OCI-LY7 (cell line): ENCODE measurements around the gene ABCC4.

Experiments
- CTCF ChIP-seq: fragments of 200-600 bp; sonication (generic); conservative IDR thresholded peaks from 2 replicates; pipeline ENCODE4 v1.5.1; 2014; ENCODE audit warnings: mild to moderate bottlenecking, antibody characterized with exemption, low read length, moderate library complexity, mixed read lengths
- EZH2phosphoT487 ChIP-seq: fragments of 200-600 bp; sonication (generic); IDR thresholded peaks from 2 replicates; pipeline ENCODE4 v1.6.1; 2018; ENCODE audit warnings: low read depth, borderline replicate concordance, mild to moderate bottlenecking, mixed run types, antibody characterized with exemption, low read length, moderate library complexity, mixed read lengths

DNA sequence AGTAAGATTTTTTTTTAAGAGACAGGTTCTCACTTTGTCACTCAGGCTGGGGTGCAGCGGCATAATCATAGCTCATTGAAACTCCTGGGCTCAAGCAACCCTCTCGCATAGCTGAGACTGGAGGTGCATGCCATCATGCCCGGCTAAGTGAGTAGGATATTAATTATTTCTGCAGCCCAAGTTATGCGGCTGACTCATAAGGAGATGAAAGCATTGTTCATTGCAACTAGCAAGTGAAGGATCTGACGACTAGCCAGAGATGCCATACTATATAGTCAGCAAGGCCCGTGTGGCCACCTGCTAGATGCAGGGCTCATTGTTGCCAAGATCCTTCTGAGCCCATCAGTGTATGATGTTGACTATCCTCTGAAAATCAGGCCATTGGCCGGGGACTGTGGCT is 45.2 kb downstream of the ABCC4 start:
- no peak for TF ChIP-seq CTCF
- TF ChIP-seq EZH2phosphoT487 = no peak
